Measurements from ENCODE around the gene PAK1.

PAK1 gene

GRCh38 chr11:77318600-77318999, 155.3 kb downstream of the PAK1 start:
- H3K9me3 ChIP-seq (ENCODE audit: low read length) = no peaks in the 10 kb centered on the region
- H3K79me2 ChIP-seq (ENCODE audit: insufficient read depth, low read length) = no peaks in the 10 kb centered on the region
- no peaks in the 10 kb centered on the region for H3K9me2 ChIP-seq (ENCODE audit: low read depth, low read length)
- peaks cover 4% of the 10 kb centered on the region; the same call in 1 of the 2 replicates for H3K27me3 ChIP-seq (ENCODE audit: insufficient read depth, low read length)
- TF ChIP-seq, protein P1, sequence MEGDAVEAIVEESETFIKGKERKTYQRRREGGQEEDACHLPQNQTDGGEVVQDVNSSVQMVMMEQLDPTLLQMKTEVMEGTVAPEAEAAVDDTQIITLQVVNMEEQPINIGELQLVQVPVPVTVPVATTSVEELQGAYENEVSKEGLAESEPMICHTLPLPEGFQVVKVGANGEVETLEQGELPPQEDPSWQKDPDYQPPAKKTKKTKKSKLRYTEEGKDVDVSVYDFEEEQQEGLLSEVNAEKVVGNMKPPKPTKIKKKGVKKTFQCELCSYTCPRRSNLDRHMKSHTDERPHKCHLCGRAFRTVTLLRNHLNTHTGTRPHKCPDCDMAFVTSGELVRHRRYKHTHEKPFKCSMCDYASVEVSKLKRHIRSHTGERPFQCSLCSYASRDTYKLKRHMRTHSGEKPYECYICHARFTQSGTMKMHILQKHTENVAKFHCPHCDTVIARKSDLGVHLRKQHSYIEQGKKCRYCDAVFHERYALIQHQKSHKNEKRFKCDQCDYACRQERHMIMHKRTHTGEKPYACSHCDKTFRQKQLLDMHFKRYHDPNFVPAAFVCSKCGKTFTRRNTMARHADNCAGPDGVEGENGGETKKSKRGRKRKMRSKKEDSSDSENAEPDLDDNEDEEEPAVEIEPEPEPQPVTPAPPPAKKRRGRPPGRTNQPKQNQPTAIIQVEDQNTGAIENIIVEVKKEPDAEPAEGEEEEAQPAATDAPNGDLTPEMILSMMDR (IDR thresholded peaks at IDR 0.05; ENCODE audit: low read length) = no peak
- TF ChIP-seq EZH2 (IDR thresholded peaks at IDR 0.05; ENCODE audit: borderline replicate concordance, low read length) = no peak
- no peak overlapping the region for H3K4me2 ChIP-seq (ENCODE audit: low read length)
- no peak overlapping the region for H3K4me3 ChIP-seq (ENCODE audit: low read depth, low read length, poor library complexity, severe bottlenecking)
- no peak overlapping the region for H3K27ac ChIP-seq (ENCODE audit: low read depth, low read length, poor library complexity, severe bottlenecking)
- H2AFZ ChIP-seq (ENCODE audit: low read length) = no peak overlapping the region
- no peak overlapping the region for H3K9ac ChIP-seq (ENCODE audit: low read length)
- no peaks in the 10 kb centered on the region for H3K4me1 ChIP-seq (ENCODE audit: insufficient read depth, low read length, severe bottlenecking)
- H3K36me3 ChIP-seq (ENCODE audit: insufficient read depth, low read length) = no peaks in the 10 kb centered on the region
- no peaks in the 10 kb centered on the region for H3F3A ChIP-seq (ENCODE audit: insufficient read depth, low read length)
- H4K20me1 ChIP-seq (ENCODE audit: insufficient read depth, low read length) = no peaks in the 10 kb centered on the region

GRCh38 chr11:77316733-77317342, 157.1 kb downstream of the PAK1 start:
- Histone ChIP-seq H3K27ac (ENCODE audit: low read depth, low read length, poor library complexity, severe bottlenecking) (no peak overlapping the region), H3K9me3 (ENCODE audit: low read length) (no peaks in the 10 kb centered on the region), H3K4me1 (ENCODE audit: insufficient read depth, low read length, severe bottlenecking) (no peaks in the 10 kb centered on the region), H3K36me3 (ENCODE audit: insufficient read depth, low read length) (no peaks in the 10 kb centered on the region), H3K9ac (ENCODE audit: low read length) (no peak overlapping the region), H4K20me1 (ENCODE audit: insufficient read depth, low read length) (no peaks in the 10 kb centered on the region), H3F3A (ENCODE audit: insufficient read depth, low read length) (no peaks in the 10 kb centered on the region), H3K79me2 (ENCODE audit: insufficient read depth, low read length) (no peaks in the 10 kb centered on the region), H3K4me3 (ENCODE audit: low read depth, low read length, poor library complexity, severe bottlenecking) (no peak overlapping the region), H3K4me2 (ENCODE audit: low read length) (no peak overlapping the region), H2AFZ (ENCODE audit: low read length) (no peak overlapping the region), H3K9me2 (ENCODE audit: low read depth, low read length) (no peaks in the 10 kb centered on the region), H3K27me3 (ENCODE audit: insufficient read depth, low read length) (no peaks in the 10 kb centered on the region)
- no peak for TF ChIP-seq EZH2 (IDR thresholded peaks at IDR 0.05; ENCODE audit: borderline replicate concordance, low read length)
- TF ChIP-seq, protein P1 (IDR thresholded peaks at IDR 0.05; ENCODE audit: low read length) = no peak

DNA sequence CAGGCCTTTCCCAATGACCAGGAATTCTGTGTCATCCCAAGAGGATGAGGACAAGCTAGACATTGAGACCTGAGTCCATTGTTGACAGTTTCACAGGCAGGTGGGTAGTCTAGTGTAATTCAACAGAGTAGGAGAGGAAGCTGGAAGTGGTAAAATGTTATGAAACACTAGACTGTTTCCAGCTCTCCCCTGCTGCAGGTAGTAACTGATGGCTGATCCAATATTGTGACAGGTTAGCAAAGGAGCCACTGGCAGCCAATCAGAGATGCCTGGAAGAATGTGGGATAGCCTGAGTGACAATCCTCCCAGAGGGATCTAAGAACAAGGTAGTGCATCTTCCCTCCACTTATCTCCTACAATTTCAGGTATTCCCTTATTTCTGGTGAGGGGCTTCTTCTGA, 161.8 kb downstream of the PAK1 start:
- Histone ChIP-seq H3K36me3 (ENCODE audit: insufficient read depth, low read length) (no peaks in the 10 kb centered on the region), H3K4me2 (ENCODE audit: low read length) (no peak overlapping the region), H3K9ac (ENCODE audit: low read length) (no peak overlapping the region), H3K4me3 (ENCODE audit: low read depth, low read length, poor library complexity, severe bottlenecking) (no peak overlapping the region), H3K9me2 (ENCODE audit: low read depth, low read length) (no peaks in the 10 kb centered on the region), H3F3A (ENCODE audit: insufficient read depth, low read length) (no peaks in the 10 kb centered on the region), H3K4me1 (ENCODE audit: insufficient read depth, low read length, severe bottlenecking) (no peaks in the 10 kb centered on the region), H3K9me3 (ENCODE audit: low read length) (no peaks in the 10 kb centered on the region), H4K20me1 (ENCODE audit: insufficient read depth, low read length) (no peaks in the 10 kb centered on the region), H3K27me3 (ENCODE audit: insufficient read depth, low read length) (no peaks in the 10 kb centered on the region), H3K27ac (ENCODE audit: low read depth, low read length, poor library complexity, severe bottlenecking) (no peak overlapping the region), H3K79me2 (ENCODE audit: insufficient read depth, low read length) (no peaks in the 10 kb centered on the region), H2AFZ (ENCODE audit: low read length) (no peak overlapping the region)
- TF ChIP-seq, protein P1 (IDR thresholded peaks at IDR 0.05; ENCODE audit: low read length) = no peak
- no peak for TF ChIP-seq EZH2 (IDR thresholded peaks at IDR 0.05; ENCODE audit: borderline replicate concordance, low read length)
